ENCODE results near the gene LTBR. TPM values are rescaled to one million over a fixed set of nuclear protein-coding genes. Genes with fewer than 3 reads are reported as not detected.

The LTBR gene
- total RNA-seq, 1 donor from 2014 or later: 2.8 TPM

GRCh38 chr12:6364044-6364374 lies 20.0 kb upstream of the LTBR start:
- Histone ChIP-seq H3K27ac (ENCODE audit: low read depth, low read length) (no peak overlapping the region), H3K9ac (ENCODE audit: low read length) (no peak overlapping the region), H2AFZ (ENCODE audit: low read depth, low read length) (peak overlapping the region; percentile 93), H4K20me1 (ENCODE audit: insufficient read depth, low read length) (no peaks in the 10 kb centered on the region), H3K36me3 (ENCODE audit: insufficient read depth, low read length) (no peaks in the 10 kb centered on the region), H3K9me3 (ENCODE audit: insufficient read depth, low read depth, low read length) (no peaks in the 10 kb centered on the region), H3K4me1 (ENCODE audit: insufficient read depth, low read length) (peaks cover 9% of the 10 kb centered on the region), H3K4me3 (ENCODE audit: insufficient read depth, low read depth, low read length) (no peak overlapping the region), H3K4me2 (ENCODE audit: low read length) (no peak overlapping the region), H3K27me3 (ENCODE audit: insufficient read depth, low read length) (no peaks in the 10 kb centered on the region), H3K79me2 (ENCODE audit: insufficient read depth, low read length) (no peaks in the 10 kb centered on the region)
- TF ChIP-seq EZH2 (IDR thresholded peaks at IDR 0.05; ENCODE audit: insufficient read depth, low read length): no peak
- no peak for TF ChIP-seq CTCF (IDR thresholded peaks at IDR 0.05; ENCODE audit: insufficient read depth, low read depth, low read length)
- H3K27me3 Mint-ChIP-seq (ENCODE audit: low read depth, unreplicated experiment): peaks cover 5% of the 10 kb centered on the region
- H3K9me3 Mint-ChIP-seq (ENCODE audit: unreplicated experiment): no peaks in the 10 kb centered on the region
- H3K4me3 Mint-ChIP-seq (ENCODE audit: unreplicated experiment): no peak overlapping the region
- DNase-seq (ENCODE audit: low read depth) (no peak), FAIRE-seq (no peak)
- H3K36me3 Mint-ChIP-seq (ENCODE audit: low read depth, unreplicated experiment): peaks cover 2% of the 10 kb centered on the region
- H3K4me1 Mint-ChIP-seq (ENCODE audit: low read depth, unreplicated experiment): no peaks in the 10 kb centered on the region
- H3K27ac Mint-ChIP-seq (ENCODE audit: unreplicated experiment): no peak overlapping the region

- no peak overlapping the region for H3K4me3 Mint-ChIP-seq (ENCODE audit: unreplicated experiment)
- no peaks in the 10 kb centered on the region for H3K9me3 Mint-ChIP-seq (ENCODE audit: unreplicated experiment)
- H3K36me3 Mint-ChIP-seq (ENCODE audit: low read depth, unreplicated experiment): peaks cover 2% of the 10 kb centered on the region
- TF ChIP-seq CTCF (IDR thresholded peaks at IDR 0.05; ENCODE audit: insufficient read depth, low read depth, low read length) (peak; percentile 30), EZH2 (IDR thresholded peaks at IDR 0.05; ENCODE audit: insufficient read depth, low read length) (no peak)
- peaks cover 13% of the 10 kb centered on the region for H3K4me1 Mint-ChIP-seq (ENCODE audit: low read depth, unreplicated experiment)
- Histone ChIP-seq H3K27ac (ENCODE audit: low read depth, low read length) (no peak overlapping the region), H3K27me3 (ENCODE audit: insufficient read depth, low read length) (no peaks in the 10 kb centered on the region), H3K4me1 (ENCODE audit: insufficient read depth, low read length) (peaks cover 23% of the 10 kb centered on the region), H4K20me1 (ENCODE audit: insufficient read depth, low read length) (no peaks in the 10 kb centered on the region), H3K36me3 (ENCODE audit: insufficient read depth, low read length) (no peaks in the 10 kb centered on the region), H3K4me2 (ENCODE audit: low read length) (no peak overlapping the region), H3K79me2 (ENCODE audit: insufficient read depth, low read length) (no peaks in the 10 kb centered on the region), H3K4me3 (ENCODE audit: insufficient read depth, low read depth, low read length) (no peak overlapping the region), H3K9me3 (ENCODE audit: insufficient read depth, low read depth, low read length) (no peaks in the 10 kb centered on the region), H2AFZ (ENCODE audit: low read depth, low read length) (no peak overlapping the region), H3K9ac (ENCODE audit: low read length) (no peak overlapping the region)
- DNase-seq (ENCODE audit: low read depth) (no peak), FAIRE-seq (no peak)
- H3K27ac Mint-ChIP-seq (ENCODE audit: unreplicated experiment): no peak overlapping the region
- H3K27me3 Mint-ChIP-seq (ENCODE audit: low read depth, unreplicated experiment): no peaks in the 10 kb centered on the region
Observed at GRCh38 chr12:6367065-6367968, 16.6 kb upstream of the LTBR start.
